Dedifferentiated amniotic fluid mesenchymal stem cell (primary cell): ENCODE data around the gene RNF220.
"Not testable (repeated sequence)": the region's sequence is repeated elsewhere in the genome, so short reads cannot be mapped to it uniquely, and the experiment has no call there.

Experiments
- DNase-seq: peaks from one replicate; pipeline ENCODE4 v3.0.0-alpha.2; 2016; ENCODE audit errors: extremely low spot score

RNF220 gene

GRCh38 chr1:44677201-44677766 is 272.2 kb downstream of the RNF220 start:
- DNase-seq = no peak

- DNase-seq = no peak
These were observed 273.1 kb downstream of the RNF220 start for GRCh38 chr1:44678120-44678519.

GRCh38 chr1:44678626-44679025 is 273.6 kb downstream of the RNF220 start:
- DNase-seq = no peak

GRCh38 chr1:44679468-44679867 is 274.4 kb downstream of the RNF220 start:
- no peak for DNase-seq

GRCh38 chr1:44681905-44682882 is 277.1 kb downstream of the RNF220 start:
- no peak for DNase-seq

DNA sequence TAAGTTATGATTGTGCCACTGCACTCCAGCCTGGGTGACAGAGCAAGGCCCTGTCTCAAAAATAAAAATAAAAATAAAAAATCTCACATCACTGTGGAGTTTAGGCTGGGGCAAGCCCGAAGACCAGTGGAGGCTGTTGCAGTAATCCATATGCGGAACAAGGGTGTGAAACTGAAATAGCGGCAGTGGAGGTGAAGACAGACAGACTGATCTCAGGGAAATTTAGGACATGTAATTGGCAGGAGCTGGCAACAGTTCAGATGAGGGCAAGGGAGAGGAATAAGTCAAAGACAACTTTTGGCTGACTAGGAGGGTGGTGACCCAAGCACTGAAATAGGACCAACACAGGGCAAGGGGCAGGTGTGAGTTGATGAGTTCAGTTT is 277.8 kb downstream of the RNF220 start:
- no peak for DNase-seq

GRCh38 chr1:44684525-44684924 is 279.5 kb downstream of the RNF220 start:
- DNase-seq = no peak

DNA sequence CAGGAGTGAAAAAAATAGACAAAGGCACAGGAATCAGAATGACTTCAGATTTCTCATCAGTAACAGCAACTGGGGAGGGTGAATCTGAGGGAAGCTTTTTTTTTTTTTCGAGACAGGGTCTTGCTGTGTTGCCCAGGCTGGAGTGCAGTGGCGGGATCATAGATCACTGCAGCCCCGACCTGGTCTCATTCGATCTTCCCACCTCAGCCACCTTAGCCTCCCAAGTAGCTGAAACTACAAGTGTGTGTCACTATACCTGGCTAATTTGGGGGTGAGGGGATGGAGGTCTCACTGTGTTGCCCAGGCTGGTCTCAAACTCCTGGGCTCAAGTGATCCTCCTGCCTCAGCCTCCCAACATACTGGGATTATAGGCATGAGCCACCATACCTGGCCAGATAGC is 280.2 kb downstream of the RNF220 start:
- no peak for DNase-seq

- DNase-seq = no peak
These were observed 280.8 kb downstream of the RNF220 start for GRCh38 chr1:44685881-44686280.

- no peak for DNase-seq
These were observed 283.8 kb downstream of the RNF220 start for GRCh38 chr1:44688760-44689446.

- DNase-seq = no peak
These were observed 284.4 kb downstream of the RNF220 start for GRCh38 chr1:44689447-44689765.

- DNase-seq = no peak
These were observed 288.1 kb downstream of the RNF220 start for GRCh38 chr1:44693159-44693558.

GRCh38 chr1:44693900-44694299 is 288.8 kb downstream of the RNF220 start:
- DNase-seq = no peak

- no peak for DNase-seq
These were observed 289.9 kb downstream of the RNF220 start for GRCh38 chr1:44694863-44695478.

- no peak for DNase-seq
These were observed 290.6 kb downstream of the RNF220 start for GRCh38 chr1:44695671-44696070.

- no peak for DNase-seq
These were observed 291.0 kb downstream of the RNF220 start for GRCh38 chr1:44696101-44696500.

DNA sequence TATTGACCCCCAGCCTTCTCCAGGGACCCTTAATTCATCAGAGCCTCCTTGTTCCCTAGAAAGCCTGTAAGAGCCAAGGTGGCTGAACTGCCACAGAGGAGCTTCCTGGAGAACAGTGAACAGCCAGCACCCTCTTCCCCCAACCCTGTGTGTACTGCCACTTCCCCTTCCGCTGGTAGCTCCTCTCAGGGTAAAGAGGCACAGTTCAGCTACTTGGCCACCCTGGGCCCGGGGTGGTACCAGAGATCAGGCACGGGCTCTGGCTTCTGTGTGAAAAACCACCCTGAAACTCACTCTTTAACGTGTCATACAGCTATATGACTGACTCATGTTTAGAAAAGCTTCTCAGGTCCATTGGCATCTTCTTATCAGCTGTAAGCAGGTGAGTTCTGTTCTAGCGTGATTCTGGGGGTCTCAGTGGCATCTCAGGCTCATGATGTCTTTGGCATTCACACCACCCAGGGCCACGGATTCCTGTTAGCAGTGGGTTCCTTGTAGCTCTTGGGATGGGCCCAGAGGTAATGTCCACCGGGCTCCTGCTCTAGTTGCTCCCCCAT is 291.8 kb downstream of the RNF220 start:
- DNase-seq = no peak

DNA sequence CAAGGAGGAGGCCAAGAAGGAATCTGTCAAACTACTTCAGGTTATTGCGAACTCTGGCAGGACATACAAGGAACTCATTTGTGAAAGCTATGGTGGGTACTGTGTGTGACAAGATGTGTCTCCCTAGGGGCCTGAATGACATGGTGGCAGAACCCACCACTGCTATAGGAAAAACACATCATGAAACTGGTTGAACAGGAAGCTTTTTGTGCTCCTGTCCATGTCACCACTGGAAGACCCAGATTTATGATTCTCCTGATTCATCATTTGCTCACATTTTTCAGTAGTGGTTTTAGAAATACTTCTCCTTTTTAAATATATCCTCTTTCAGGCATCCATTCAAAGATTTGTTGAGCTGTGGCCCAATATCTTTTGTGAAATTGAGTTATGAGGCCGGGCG is 293.1 kb downstream of the RNF220 start:
- no peak for DNase-seq

GRCh38 chr1:44699375-44699774 is 294.3 kb downstream of the RNF220 start:
- not testable (repeated sequence) for DNase-seq

GRCh38 chr1:44700573-44700972 is 295.5 kb downstream of the RNF220 start:
- peak; percentile 34 for DNase-seq

- DNase-seq = no peak
These were observed 296.1 kb downstream of the RNF220 start for GRCh38 chr1:44701141-44701573.
